T-helper 1 cell treated with Interleukin-12 subunit alpha and Interleukin-12 subunit beta and Interleukin-4 antibody, amounts not matched to agents 30 ng/mL and 1 ng/mL, for 36 hours (primary cell): ENCODE results near the gene RPTOR. TPM values are rescaled to one million over a fixed set of nuclear protein-coding genes. Genes with fewer than 3 reads are reported as not detected.

Experiments used
- intact Hi-C: fragments of 100-400 bp; cut with micrococcal nuclease; formaldehyde crosslinking; loops from one replicate; pipeline ENCODE4 v1.15.1; 2024
- total RNA-seq: library from RNA; stranded (reverse); gene quantifications from 2 replicates; pipeline ENCODE4 v1.2.3, GENCODE V29; 2022

The RPTOR gene
- total RNA-seq, 1 donor from 2014 or later = 75.6 TPM

- intact Hi-C loops = no loop called here
Measured at GRCh38 chr17:80863626-80864025, 319.0 kb downstream of the RPTOR start.

GRCh38 chr17:80864751-80865150, 320.1 kb downstream of the RPTOR start:
- intact Hi-C loops = no loop called here

DNA sequence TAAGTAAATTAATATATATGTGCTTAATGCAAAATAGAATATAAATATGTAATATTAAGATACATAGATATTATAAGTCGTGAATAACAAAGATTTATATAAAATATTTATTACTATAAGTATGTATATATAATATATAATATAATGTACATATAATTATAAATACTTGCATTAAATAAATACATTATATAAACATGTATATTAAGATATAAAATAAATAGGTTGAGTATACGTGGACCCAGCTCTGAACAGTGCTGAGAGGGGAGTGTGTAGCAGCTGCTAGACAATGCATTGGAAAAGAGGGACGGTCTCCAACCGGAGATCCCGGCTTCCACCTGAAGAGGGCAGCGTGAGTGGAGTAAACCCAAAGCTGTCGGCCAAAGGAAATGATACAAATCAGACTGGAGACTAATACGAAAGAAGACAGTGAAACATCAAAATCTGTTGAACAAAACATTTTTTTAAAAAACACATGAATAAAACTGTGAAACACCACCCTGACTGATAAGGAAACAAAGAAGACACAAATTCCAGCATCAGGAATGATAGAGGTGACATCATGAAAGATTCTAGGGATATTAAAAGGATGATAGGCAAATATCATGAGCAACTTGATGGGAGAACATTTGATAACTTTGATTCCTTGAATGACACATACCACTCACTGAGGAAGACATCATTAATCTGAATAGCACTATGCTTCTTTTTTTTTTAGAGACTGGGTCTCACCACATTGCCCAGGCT, 321.6 kb downstream of the RPTOR start:
- intact Hi-C loops = loop anchor here (1.0 kb wide), 4 partner anchors 10 to 33 kb away; no protein-coding TSS in a partner anchor

DNA sequence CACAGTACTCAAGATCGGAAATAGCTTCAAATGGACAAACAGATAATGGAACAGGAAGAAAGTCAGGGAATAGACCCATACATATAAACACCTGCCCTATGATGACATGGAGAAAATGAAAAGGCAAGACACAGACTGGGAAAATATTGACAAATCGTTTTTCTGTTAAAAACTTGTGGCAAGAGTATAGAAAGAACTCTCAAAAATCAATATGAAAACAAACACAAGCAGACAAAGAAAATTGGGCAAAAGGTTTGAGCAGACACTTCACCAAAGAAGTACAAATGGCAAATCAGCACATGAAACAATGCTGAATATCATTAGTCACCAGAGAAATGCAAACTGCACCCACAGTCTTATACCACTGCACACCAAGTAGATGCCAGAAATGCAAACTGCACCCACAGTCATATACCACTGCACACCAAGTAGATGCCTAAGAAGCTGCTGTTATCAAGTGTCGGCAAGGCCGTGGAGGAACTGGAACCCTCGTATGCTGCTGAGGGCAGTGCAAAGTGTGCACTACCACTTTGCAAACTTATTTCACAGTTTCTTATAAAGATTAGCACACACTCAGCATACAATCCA, 323.5 kb downstream of the RPTOR start:
- intact Hi-C loops = no loop called here

- intact Hi-C loops = loop anchor here (2.0 kb wide), 1 partner anchor 111 kb away; no protein-coding TSS in a partner anchor
Measured at GRCh38 chr17:80869481-80870145, 325.0 kb downstream of the RPTOR start.

GRCh38 chr17:80870401-80870800, 325.8 kb downstream of the RPTOR start:
- intact Hi-C loops = loop anchor here (2.0 kb wide), 1 partner anchor 110 kb away; no protein-coding TSS in a partner anchor

DNA sequence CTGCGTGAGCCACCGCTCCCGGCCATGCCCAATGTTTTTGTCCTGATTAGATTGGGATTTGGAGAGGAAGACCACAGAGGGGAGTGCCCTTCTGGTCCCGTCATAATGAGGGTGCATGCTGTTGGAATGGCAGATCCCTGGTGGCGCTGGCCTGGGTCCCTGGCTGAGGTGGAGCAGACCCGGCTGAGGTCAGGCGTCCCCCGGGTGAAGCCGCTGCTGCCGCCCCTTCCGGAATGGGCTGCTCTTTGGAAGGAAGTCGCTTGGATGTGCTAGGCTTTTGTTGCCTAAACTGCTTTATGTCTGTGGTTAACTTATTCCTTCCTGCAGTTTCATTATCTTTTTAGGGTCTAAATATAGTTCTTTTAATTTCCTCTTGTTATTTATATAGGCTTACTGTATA, 326.7 kb downstream of the RPTOR start:
- intact Hi-C loops = loop anchor here (1.0 to 2.0 kb wide), 2 partner anchors 10 to 109 kb away; no protein-coding TSS in a partner anchor

GRCh38 chr17:80872001-80872500, 327.4 kb downstream of the RPTOR start:
- intact Hi-C loops = no loop called here

- intact Hi-C loops = no loop called here
Measured at GRCh38 chr17:80872501-80873306, 328.1 kb downstream of the RPTOR start.

- intact Hi-C loops = no loop called here
Measured at GRCh38 chr17:80873307-80873951, 328.8 kb downstream of the RPTOR start.

DNA sequence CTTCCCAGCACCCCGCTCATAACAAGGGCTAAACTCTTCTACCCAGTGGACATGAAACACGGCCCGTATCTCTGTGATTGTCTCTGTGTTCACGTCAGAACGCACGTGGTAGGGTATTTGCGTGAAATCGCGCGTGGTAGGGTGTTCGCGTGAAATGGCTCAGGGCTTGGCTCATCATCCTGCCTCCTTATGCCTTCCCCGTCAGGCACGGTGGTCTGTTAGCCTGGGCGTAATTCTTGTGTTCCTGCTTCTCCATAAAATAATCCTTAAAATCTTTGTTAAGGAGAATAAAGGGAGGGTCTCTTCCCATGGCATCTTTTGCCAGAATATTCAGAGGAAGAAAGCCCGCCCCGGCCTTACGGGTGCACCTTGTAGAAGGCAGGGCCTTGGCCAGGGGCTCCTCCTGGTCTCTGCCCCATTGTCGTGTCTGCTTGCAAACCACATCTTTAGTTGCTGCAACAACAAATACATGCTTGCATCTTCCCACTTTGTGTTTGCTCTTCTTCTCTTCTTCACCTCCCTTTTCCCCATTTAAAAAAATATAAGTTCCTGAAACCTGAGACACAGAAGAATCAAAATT, 330.3 kb downstream of the RPTOR start:
- intact Hi-C loops = loop anchor here (5.0 kb wide), 2 partner anchors 62 to 113 kb away; no protein-coding TSS in a partner anchor

DNA sequence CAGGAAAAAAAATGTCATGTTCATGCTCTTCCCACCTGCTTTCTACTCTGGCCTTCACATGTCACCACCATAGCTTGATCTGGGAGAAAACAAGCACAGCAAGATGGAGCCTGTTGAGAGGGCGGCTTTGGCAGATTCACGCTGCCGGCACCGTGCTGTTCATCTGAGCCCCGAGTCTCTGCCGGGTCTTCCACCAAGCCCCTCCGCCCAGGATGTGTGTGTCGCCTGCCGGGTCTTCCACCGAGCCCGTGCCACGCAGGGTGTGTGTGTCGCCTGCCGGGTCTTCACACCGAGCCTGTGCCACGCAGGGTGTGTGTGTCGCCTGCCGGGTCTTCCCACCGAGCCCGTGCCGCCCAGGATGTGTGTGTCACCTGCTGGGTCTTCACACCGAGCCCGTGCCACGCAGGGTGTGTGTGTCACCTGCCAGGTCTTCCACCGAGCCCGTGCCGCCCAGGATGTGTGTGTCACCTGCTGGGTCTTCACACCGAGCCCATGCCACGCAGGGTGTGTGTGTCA, 330.9 kb downstream of the RPTOR start:
- intact Hi-C loops = loop anchor here (5.0 kb wide), 2 partner anchors 62 to 113 kb away; no protein-coding TSS in a partner anchor

GRCh38 chr17:80876456-80876949, 331.9 kb downstream of the RPTOR start:
- intact Hi-C loops = loop anchor here (5.0 kb wide), 2 partner anchors 61 to 114 kb away; no protein-coding TSS in a partner anchor

DNA sequence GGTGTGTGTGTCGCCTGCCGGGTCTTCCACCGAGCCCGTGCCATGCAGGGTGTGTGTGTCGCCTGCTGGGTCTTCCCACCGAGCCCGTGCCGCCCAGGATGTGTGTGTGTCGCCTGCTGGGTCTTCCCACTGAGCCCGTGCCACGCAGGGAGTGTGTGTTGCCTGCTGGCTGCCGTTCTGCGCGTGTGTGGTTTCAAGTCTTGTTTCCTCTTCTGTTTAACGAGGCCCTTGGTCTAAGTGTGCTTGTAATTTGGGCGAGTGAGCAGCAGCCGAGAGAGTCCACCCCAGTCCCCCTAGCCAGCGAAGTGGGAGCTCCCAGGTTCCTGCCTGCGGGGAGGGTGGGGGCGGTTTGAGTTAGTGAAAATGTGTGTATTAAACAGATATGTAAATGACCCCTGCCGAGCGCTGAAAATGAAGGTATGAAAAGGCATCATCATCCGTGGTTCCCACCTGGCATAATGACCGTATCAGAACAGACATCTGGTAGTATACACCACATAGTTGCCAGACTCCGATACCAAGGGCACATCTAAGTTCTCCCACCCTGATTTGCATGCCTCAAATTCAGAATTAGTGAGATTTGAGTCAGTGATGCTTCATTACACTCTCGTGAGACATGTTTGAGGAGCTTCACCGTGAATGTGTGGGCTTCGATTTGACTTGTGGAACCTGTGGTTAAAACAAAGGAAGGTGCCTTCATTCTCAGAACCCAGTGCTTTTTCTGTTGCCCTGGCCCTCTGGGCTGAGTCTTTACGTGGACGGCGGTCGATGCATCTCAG, 332.5 kb downstream of the RPTOR start:
- intact Hi-C loops = loop anchor here (1.0 to 5.0 kb wide), 5 partner anchors 11 to 115 kb away; no protein-coding TSS in a partner anchor

GRCh38 chr17:80877729-80878303, 333.2 kb downstream of the RPTOR start:
- intact Hi-C loops = loop anchor here (1.0 to 5.0 kb wide), 5 partner anchors 12 to 116 kb away; no protein-coding TSS in a partner anchor

GRCh38 chr17:80878876-80879722, 334.5 kb downstream of the RPTOR start:
- intact Hi-C loops = loop anchor here (5.0 kb wide), 2 partner anchors 58 to 117 kb away; no protein-coding TSS in a partner anchor
